ENCODE data around the gene LPIN3.

GRCh38 chr20:41370176-41370575 is 29.6 kb downstream of the LPIN3 start:
- TF ChIP-seq CTCF (IDR thresholded peaks at IDR 0.05) (no peak), POLR2A (IDR thresholded peaks at IDR 0.05) (no peak)

All from Peyer's patch (tissue), 4 donors.